Peyer's patch (tissue), 4 donors: ENCODE results near the gene HPCAL1.

ENCODE experiments used
- POLR2A ChIP-seq, 2 donors: fragments of 450-650 bp; IDR thresholded peaks; one replicate each; pipeline ENCODE4 v1.5.1; 2017; ENCODE audit warnings: antibody characterized with exemption in 2 of 2, mild to moderate bottlenecking in 2 of 2, moderate library complexity in 2 of 2
- TF ChIP-seq, protein P1 (sequence below), 6 experiments: fragments of 450-650 bp in 4 of 6; fragments of 200-600 bp in 2 of 6; sonication (generic) in 1 of 6; IDR thresholded peaks; one replicate each; pipeline ENCODE4 v1.5.1; 2017 to 2019; ENCODE audit warnings: antibody characterized with exemption in 6 of 6, mild to moderate bottlenecking in 3 of 6, moderate library complexity in 1 of 6

DNA sequence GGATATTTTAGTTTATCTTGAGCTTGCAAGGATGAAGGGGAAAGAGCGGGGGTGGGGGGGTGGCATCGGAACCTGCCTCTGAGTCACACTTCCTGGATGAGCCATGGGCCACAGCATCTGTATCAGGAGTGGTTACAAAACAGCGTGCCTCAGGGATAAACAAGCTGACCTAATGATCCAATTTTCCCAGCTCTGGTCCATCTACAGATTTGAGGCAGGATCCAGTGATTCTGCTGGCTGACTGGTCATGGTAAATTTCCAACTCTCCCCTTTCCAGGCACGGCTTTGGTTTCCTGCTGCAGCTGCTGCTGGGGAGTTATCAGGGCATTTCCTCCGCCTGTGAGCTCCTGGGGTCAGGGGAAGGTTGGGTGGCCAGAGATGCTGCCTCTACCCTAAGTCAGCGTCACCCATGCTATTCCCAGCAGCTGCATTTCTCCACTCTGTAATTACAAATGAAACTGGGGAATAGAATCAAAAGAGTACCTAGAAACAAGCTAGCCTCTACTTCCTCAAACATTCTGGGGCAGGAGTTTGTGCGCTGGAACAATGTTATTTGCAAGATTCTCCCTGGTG, 4.7 kb upstream of the HPCAL1 start:
- TF ChIP-seq POLR2A (IDR thresholded peaks at IDR 0.05), result no peak
- TF ChIP-seq, protein P1, sequence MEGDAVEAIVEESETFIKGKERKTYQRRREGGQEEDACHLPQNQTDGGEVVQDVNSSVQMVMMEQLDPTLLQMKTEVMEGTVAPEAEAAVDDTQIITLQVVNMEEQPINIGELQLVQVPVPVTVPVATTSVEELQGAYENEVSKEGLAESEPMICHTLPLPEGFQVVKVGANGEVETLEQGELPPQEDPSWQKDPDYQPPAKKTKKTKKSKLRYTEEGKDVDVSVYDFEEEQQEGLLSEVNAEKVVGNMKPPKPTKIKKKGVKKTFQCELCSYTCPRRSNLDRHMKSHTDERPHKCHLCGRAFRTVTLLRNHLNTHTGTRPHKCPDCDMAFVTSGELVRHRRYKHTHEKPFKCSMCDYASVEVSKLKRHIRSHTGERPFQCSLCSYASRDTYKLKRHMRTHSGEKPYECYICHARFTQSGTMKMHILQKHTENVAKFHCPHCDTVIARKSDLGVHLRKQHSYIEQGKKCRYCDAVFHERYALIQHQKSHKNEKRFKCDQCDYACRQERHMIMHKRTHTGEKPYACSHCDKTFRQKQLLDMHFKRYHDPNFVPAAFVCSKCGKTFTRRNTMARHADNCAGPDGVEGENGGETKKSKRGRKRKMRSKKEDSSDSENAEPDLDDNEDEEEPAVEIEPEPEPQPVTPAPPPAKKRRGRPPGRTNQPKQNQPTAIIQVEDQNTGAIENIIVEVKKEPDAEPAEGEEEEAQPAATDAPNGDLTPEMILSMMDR (IDR thresholded peaks at IDR 0.05), result no peak
